Duodenal mucosa (tissue), 2 donors: ENCODE measurements around the gene ZFAND3.
"Not testable (repeated sequence)": the region's sequence is repeated elsewhere in the genome, so short reads cannot be mapped to it uniquely, and the experiment has no call there.

ENCODE experiments used
- H3K27ac ChIP-seq: one replicate; pipeline ENCODE4 v1.7.0; 2013; ENCODE audit warnings: low read depth, low read length
- H3K27me3 ChIP-seq, 2 donors: one replicate each; pipeline ENCODE4 v1.7.0; 2013; ENCODE audit warnings: low read length in 2 of 2, control low read depth in 1 of 2; ENCODE audit not compliant: insufficient read depth in 2 of 2, control insufficient read depth in 1 of 2
- H3K36me3 ChIP-seq, 2 donors: one replicate each; pipeline ENCODE4 v1.7.0; 2013; ENCODE audit warnings: low read length in 2 of 2, control low read depth in 1 of 2; ENCODE audit not compliant: insufficient read depth in 2 of 2, control insufficient read depth in 1 of 2
- H3K4me1 ChIP-seq, 2 donors: one replicate each; pipeline ENCODE4 v1.7.0; 2013; ENCODE audit warnings: low read length in 2 of 2, control low read depth in 1 of 2; ENCODE audit not compliant: insufficient read depth in 2 of 2, control insufficient read depth in 1 of 2
- H3K4me3 ChIP-seq, 2 donors: one replicate each; pipeline ENCODE4 v1.7.0; 2013; ENCODE audit warnings: low read length in 2 of 2, low read depth in 1 of 2
- H3K9ac ChIP-seq, 2 donors: one replicate each; pipeline ENCODE4 v1.7.0; 2013; ENCODE audit warnings: low read length in 2 of 2, low read depth in 1 of 2
- H3K9me3 ChIP-seq, 2 donors: one replicate each; pipeline ENCODE4 v1.7.0; 2013; ENCODE audit warnings: low read length in 2 of 2, control low read depth in 1 of 2; ENCODE audit not compliant: control insufficient read depth in 1 of 2

ZFAND3 gene

GRCh38 chr6:37962481-37963080 lies 143.1 kb downstream of the ZFAND3 start:
- not testable (repeated sequence) for H3K9me3 ChIP-seq, H3K4me1 ChIP-seq, H3K36me3 ChIP-seq, H3K27ac ChIP-seq, H3K9ac ChIP-seq, H3K27me3 ChIP-seq, H3K4me3 ChIP-seq

- H3K9ac ChIP-seq: no peak overlapping the region
- H3K4me3 ChIP-seq: no peak overlapping the region
- no peaks in the 10 kb centered on the region for H3K27me3 ChIP-seq
- H3K4me1 ChIP-seq: no peaks in the 10 kb centered on the region
- H3K27ac ChIP-seq: no peak overlapping the region
- H3K9me3 ChIP-seq: no peaks in the 10 kb centered on the region
- H3K36me3 ChIP-seq: no peaks in the 10 kb centered on the region
Measured at GRCh38 chr6:37965964-37966676, 146.6 kb downstream of the ZFAND3 start.

- Histone ChIP-seq H3K4me1 (no peaks in the 10 kb centered on the region), H3K9me3 (no peaks in the 10 kb centered on the region), H3K4me3 (no peak overlapping the region), H3K36me3 (no peaks in the 10 kb centered on the region), H3K27me3 (no peaks in the 10 kb centered on the region), H3K27ac (no peak overlapping the region), H3K9ac (no peak overlapping the region)
Measured at GRCh38 chr6:37966801-37967200, 147.3 kb downstream of the ZFAND3 start.

GRCh38 chr6:37967651-37968050 lies 148.1 kb downstream of the ZFAND3 start:
- Histone ChIP-seq H3K9ac (no peak overlapping the region), H3K4me1 (no peaks in the 10 kb centered on the region), H3K27me3 (no peaks in the 10 kb centered on the region), H3K36me3 (no peaks in the 10 kb centered on the region), H3K27ac (no peak overlapping the region), H3K9me3 (no peaks in the 10 kb centered on the region), H3K4me3 (no peak overlapping the region)

- H3K9ac ChIP-seq: no peak overlapping the region
- no peaks in the 10 kb centered on the region for H3K36me3 ChIP-seq
- H3K9me3 ChIP-seq: peaks cover 9 to 10% of the 10 kb centered on the region in 2 donors
- no peak overlapping the region for H3K4me3 ChIP-seq
- no peaks in the 10 kb centered on the region for H3K4me1 ChIP-seq
- no peaks in the 10 kb centered on the region for H3K27me3 ChIP-seq
- H3K27ac ChIP-seq: no peak overlapping the region
Measured at GRCh38 chr6:37971266-37971665, 151.7 kb downstream of the ZFAND3 start.

GRCh38 chr6:37971711-37972390 lies 152.3 kb downstream of the ZFAND3 start:
- Histone ChIP-seq H3K27ac (no peak overlapping the region), H3K4me3 (no peak overlapping the region), H3K9me3 (peaks cover 9 to 10% of the 10 kb centered on the region in 2 donors), H3K9ac (no peak overlapping the region), H3K27me3 (no peaks in the 10 kb centered on the region), H3K36me3 (no peaks in the 10 kb centered on the region), H3K4me1 (no peaks in the 10 kb centered on the region)

- no peak overlapping the region for H3K27ac ChIP-seq
- H3K36me3 ChIP-seq: no peaks in the 10 kb centered on the region
- H3K27me3 ChIP-seq: no peaks in the 10 kb centered on the region
- peaks cover 9 to 10% of the 10 kb centered on the region in 2 donors for H3K9me3 ChIP-seq
- H3K4me1 ChIP-seq: no peaks in the 10 kb centered on the region
- H3K9ac ChIP-seq: no peak overlapping the region
- no peak overlapping the region for H3K4me3 ChIP-seq
Measured at GRCh38 chr6:37972994-37973757, 153.6 kb downstream of the ZFAND3 start.

GRCh38 chr6:37974381-37974780 lies 154.9 kb downstream of the ZFAND3 start:
- no peaks in the 10 kb centered on the region for H3K27me3 ChIP-seq
- no peak overlapping the region for H3K9ac ChIP-seq
- H3K4me1 ChIP-seq: peaks cover 3% of the 10 kb centered on the region in 2 donors
- peaks cover 9 to 10% of the 10 kb centered on the region in 2 donors for H3K9me3 ChIP-seq
- H3K36me3 ChIP-seq: no peaks in the 10 kb centered on the region
- no peak overlapping the region for H3K27ac ChIP-seq
- H3K4me3 ChIP-seq: no peak overlapping the region

- H3K9me3 ChIP-seq: peaks cover 9 to 10% of the 10 kb centered on the region in 2 donors
Measured at GRCh38 chr6:37974943-37975342, 155.4 kb downstream of the ZFAND3 start.

GRCh38 chr6:37977715-37978114 lies 158.2 kb downstream of the ZFAND3 start:
- Histone ChIP-seq H3K4me1 (peaks cover 20 to 21% of the 10 kb centered on the region in 2 donors), H3K9ac (no peak overlapping the region), H3K27ac (no peak overlapping the region), H3K4me3 (no peak overlapping the region), H3K9me3 (peaks cover 9 to 10% of the 10 kb centered on the region in 2 donors), H3K36me3 (no peaks in the 10 kb centered on the region), H3K27me3 (no peaks in the 10 kb centered on the region)

More at GRCh38 chr6:37974943-37975342, 155.4 kb downstream of the ZFAND3 start:
- no peak overlapping the region for H3K4me3 ChIP-seq
- peaks cover 9% of the 10 kb centered on the region in 2 donors for H3K4me1 ChIP-seq
- no peaks in the 10 kb centered on the region for H3K36me3 ChIP-seq
- H3K27me3 ChIP-seq: no peaks in the 10 kb centered on the region
- no peak overlapping the region for H3K27ac ChIP-seq
- no peak overlapping the region for H3K9ac ChIP-seq
